ENCODE data around the gene IL15RA. TPM values are rescaled to one million over a fixed set of nuclear protein-coding genes. Genes with fewer than 3 reads are reported as not detected.

IL15RA gene
- total and polyA plus RNA-seq, 10 of the 15 experiments (the other 5 are each of a cell fraction or from before 2014, with no cell fraction given): 2.0 to 14.8 (median 12.1) TPM

DNA sequence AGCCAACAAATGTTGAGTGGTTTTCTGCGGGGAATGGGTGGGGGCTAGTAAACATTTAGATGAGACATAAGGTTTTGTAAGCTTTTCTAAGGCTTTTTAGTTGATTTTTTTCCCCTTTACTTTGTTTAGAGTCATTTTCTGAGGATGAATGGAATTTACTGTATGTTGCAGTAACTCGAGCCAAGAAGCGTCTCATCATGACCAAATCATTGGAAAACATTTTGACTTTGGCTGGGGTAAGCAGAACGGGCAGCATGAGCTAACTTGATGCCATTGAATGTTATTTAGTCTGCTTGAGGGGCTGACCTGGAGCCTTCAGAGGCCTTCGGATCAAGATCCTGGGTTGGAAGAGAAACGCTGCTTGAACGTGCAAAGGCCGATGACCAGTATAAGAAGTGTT lies 50.0 kb downstream of the IL15RA start:
- no peaks in the 10 kb centered on the region for H4K20me1 ChIP-seq (ENCODE audit: control insufficient read depth, insufficient read depth)
- CTCF ChIA-PET: no interaction called here
- in situ Hi-C loops (cut with MboI): no loop called here
- POLR2A ChIA-PET: no interaction called here
- FAIRE-seq (no peak), ATAC-seq (no peak), DNase-seq (ENCODE audit: low read depth, low spot score) (no peak)
- no peaks in the 10 kb centered on the region for H3K9me3 ChIP-seq (replicated peaks; ENCODE audit: control insufficient read depth, insufficient read depth, low read length)
- no TSS peak for BruUV-seq (replicated peaks)
- H3K4me1 ChIP-seq (ENCODE audit: control insufficient read depth, insufficient read depth, low read length): no peaks in the 10 kb centered on the region
- no peak overlapping the region for H3K4me3 ChIP-seq
- H3K79me2 ChIP-seq (ENCODE audit: control insufficient read depth, insufficient read depth, low read length): no peaks in the 10 kb centered on the region
- H2AFZ ChIP-seq (ENCODE audit: control insufficient read depth, low read depth, low read length): no peak overlapping the region
- SMC1A ChIA-PET (ENCODE audit: uncharacterized antibody, unreplicated experiment): no interaction called here
- H3K27ac ChIP-seq (ENCODE audit: control insufficient read depth, insufficient read depth): no peak overlapping the region
- no peaks in the 10 kb centered on the region for H3K27me3 ChIP-seq (replicated peaks in 1 of 2; ENCODE audit: control insufficient read depth in 2 of 2, insufficient read depth in 2 of 2, low read length in 1 of 2)
- no peak overlapping the region for H3K4me2 ChIP-seq (ENCODE audit: control insufficient read depth, insufficient read depth)
- whole genome bisulfite sequencing (ENCODE audit: insufficient coverage, insufficient replicate concordance, low lambda C conversion rate, missing lambda C conversion rate): 97% methylated on average over 8 of the region's 8 CpGs
- intact Hi-C loops (cut with micrococcal nuclease; ENCODE audit: unreplicated experiment): no loop called here
- peaks cover 16 to 49% of the 10 kb centered on the region in 2 experiments for H3K36me3 ChIP-seq (ENCODE audit: control insufficient read depth in 2 of 2, insufficient read depth in 2 of 2, low read length in 1 of 2)
- no peak overlapping the region for H3K9ac ChIP-seq (ENCODE audit: control insufficient read depth, insufficient read depth, low read length)
- TF ChIP-seq PAX8 (IDR thresholded peaks at IDR 0.05): no peak
- RAD21 ChIA-PET (ENCODE audit: unreplicated experiment): no interaction called here

DNA sequence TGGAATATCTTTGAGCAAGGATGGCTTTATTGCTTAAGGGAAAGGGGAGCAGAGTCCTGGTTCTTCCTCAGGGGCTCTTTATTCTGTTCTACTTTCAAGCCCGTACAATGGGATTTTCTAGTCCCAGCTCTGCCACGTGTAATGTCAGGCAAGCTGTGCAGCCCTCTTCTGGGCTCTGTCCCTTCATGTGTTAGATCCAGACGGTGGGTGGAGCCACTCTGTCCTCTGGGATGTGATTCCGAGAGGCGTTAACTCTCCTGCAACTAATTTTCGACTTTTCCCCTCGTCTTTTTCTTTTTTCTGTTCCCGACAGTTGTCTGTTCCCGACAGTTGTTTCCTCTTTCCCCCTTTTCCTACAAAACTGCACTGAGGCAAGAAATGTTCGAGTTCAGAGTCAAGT lies 52.5 kb downstream of the IL15RA start:
- Histone ChIP-seq H3K79me2 (ENCODE audit: control insufficient read depth, insufficient read depth, low read length) (no peaks in the 10 kb centered on the region), H3K27me3 (replicated peaks in 1 of 2; ENCODE audit: control insufficient read depth in 2 of 2, insufficient read depth in 2 of 2, low read length in 1 of 2) (no peaks in the 10 kb centered on the region), H3K36me3 (ENCODE audit: control insufficient read depth in 2 of 2, insufficient read depth in 2 of 2, low read length in 1 of 2) (peaks cover 16 to 47% of the 10 kb centered on the region in 2 experiments), H2AFZ (ENCODE audit: control insufficient read depth, low read depth, low read length) (no peak overlapping the region), H3K27ac (ENCODE audit: control insufficient read depth, insufficient read depth) (no peak overlapping the region), H3K9me3 (replicated peaks; ENCODE audit: control insufficient read depth, insufficient read depth, low read length) (no peaks in the 10 kb centered on the region), H3K4me3 (no peak overlapping the region), H3K4me1 (ENCODE audit: control insufficient read depth, insufficient read depth, low read length) (no peaks in the 10 kb centered on the region), H4K20me1 (ENCODE audit: control insufficient read depth, insufficient read depth) (no peaks in the 10 kb centered on the region), H3K4me2 (ENCODE audit: control insufficient read depth, insufficient read depth) (no peak overlapping the region), H3K9ac (ENCODE audit: control insufficient read depth, insufficient read depth, low read length) (no peak overlapping the region)
- ATAC-seq (no peak), DNase-seq (ENCODE audit: low read depth, low spot score) (no peak), FAIRE-seq (no peak)
- ChIA-PET RAD21 (ENCODE audit: unreplicated experiment) (no interaction called here), SMC1A (ENCODE audit: uncharacterized antibody, unreplicated experiment) (no interaction called here), POLR2A (no interaction called here), CTCF (no interaction called here)
- BruUV-seq (replicated peaks): no TSS peak
- in situ Hi-C loops (cut with MboI) (no loop called here), intact Hi-C loops (cut with micrococcal nuclease; ENCODE audit: unreplicated experiment) (no loop called here)
- WGBS (ENCODE audit: insufficient coverage, insufficient replicate concordance, low lambda C conversion rate, missing lambda C conversion rate): 91% methylated on average over 10 of the region's 10 CpGs
- TF ChIP-seq RB1 (IDR thresholded peaks at IDR 0.05; ENCODE audit: borderline replicate concordance) (no peak), ZSCAN29 (IDR thresholded peaks at IDR 0.05) (no peak), FOXM1 (IDR thresholded peaks at IDR 0.05; ENCODE audit: low read depth, low read length) (no peak)

Measured in GM12878 (cell line).